GM23338 (cell line): Measurements from ENCODE around the gene C3orf70. TPM values are rescaled to one million over a fixed set of nuclear protein-coding genes. Genes with fewer than 3 reads are reported as not detected.

Experiments used
- ATAC-seq: fragments of 200-7000 bp; cut with Tn5 transposase; 3 replicates; pipeline ENCODE4 v1.9.1; 2020
- DNase-seq: peaks from one replicate; pipeline ENCODE4 v3.0.0-alpha.2; 2015; ENCODE audit warnings: low spot score
- H2AFZ ChIP-seq: fragments of 200-600 bp; sonication (generic); 2 replicates; pipeline ENCODE4 v1.8.0; 2016; ENCODE audit warnings: antibody characterized with exemption, mild to moderate bottlenecking, moderate library complexity
- H3F3A ChIP-seq: fragments of 200-600 bp; sonication (generic); replicated peaks from 2 replicates; pipeline ENCODE4 v1.8.0; 2017; ENCODE audit warnings: antibody characterized with exemption, mixed run types, low read depth
- H3K27ac ChIP-seq: fragments of 200-600 bp; sonication (generic); 2 replicates; pipeline ENCODE4 v1.6.1; 2016; ENCODE audit warnings: low read depth
- H3K27me3 ChIP-seq: fragments of 200-600 bp; sonication (generic); 2 replicates; pipeline ENCODE4 v1.8.0; 2016; ENCODE audit warnings: mild to moderate bottlenecking, mixed run types, moderate library complexity; ENCODE audit not compliant: insufficient read depth
- H3K36me3 ChIP-seq: fragments of 200-600 bp; sonication (generic); 2 replicates; pipeline ENCODE4 v1.8.0; 2016; ENCODE audit warnings: mild to moderate bottlenecking; ENCODE audit not compliant: insufficient read depth
- H3K4me1 ChIP-seq: fragments of 200-600 bp; sonication (generic); 2 replicates; pipeline ENCODE4 v1.8.0; 2016; ENCODE audit warnings: mild to moderate bottlenecking, moderate library complexity; ENCODE audit not compliant: insufficient read depth
- H3K4me2 ChIP-seq: fragments of 200-600 bp; sonication (generic); 2 replicates; pipeline ENCODE4 v1.7.1; 2017; ENCODE audit warnings: mixed run types
- H3K4me3 ChIP-seq: fragments of 200-600 bp; sonication (generic); 2 replicates; pipeline ENCODE4 v1.6.1; 2016; ENCODE audit warnings: mixed run types
- H3K79me2 ChIP-seq: fragments of 200-600 bp; sonication (generic); replicated peaks from 2 replicates; pipeline ENCODE4 v1.8.0; 2017; ENCODE audit warnings: mild to moderate bottlenecking; ENCODE audit not compliant: insufficient read depth
- H3K9me2 ChIP-seq: fragments of 200-600 bp; sonication (generic); 2 replicates; pipeline ENCODE4 v1.8.0; 2017; ENCODE audit not compliant: insufficient read depth
- H4K20me1 ChIP-seq: fragments of 200-600 bp; sonication (generic); replicated peaks from 2 replicates; pipeline ENCODE4 v1.8.0; 2017; ENCODE audit warnings: mild to moderate bottlenecking; ENCODE audit not compliant: insufficient read depth
- H3K27ac Mint-ChIP-seq: 2 replicates; pipeline ENCODE4 v1.8.0; 2020; ENCODE audit warnings: inconsistent platforms, mild to moderate bottlenecking, moderate library complexity, mixed read lengths
- H3K27me3 Mint-ChIP-seq: 3 replicates; pipeline ENCODE4 v1.8.0; 2022; ENCODE audit warnings: low read depth, mild to moderate bottlenecking, moderate library complexity, mixed read lengths, inconsistent platforms; ENCODE audit not compliant: insufficient read depth, poor library complexity
- H3K36me3 Mint-ChIP-seq: 3 replicates; pipeline ENCODE4 v1.8.0; 2021; ENCODE audit warnings: low read depth, mild to moderate bottlenecking, inconsistent platforms, moderate library complexity, mixed read lengths
- H3K4me1 Mint-ChIP-seq: 3 replicates; pipeline ENCODE4 v1.8.0; 2020; ENCODE audit warnings: mild to moderate bottlenecking, inconsistent platforms, mixed read lengths
- H3K4me3 Mint-ChIP-seq: 3 replicates; pipeline ENCODE4 v1.8.0; 2021; ENCODE audit warnings: moderate library complexity, mild to moderate bottlenecking, inconsistent platforms, mixed read lengths
- H3K9me3 Mint-ChIP-seq: 3 replicates; pipeline ENCODE4 v1.8.0; 2020; ENCODE audit warnings: moderate library complexity, mild to moderate bottlenecking, inconsistent platforms, mixed read lengths
- CTCF ChIP-seq, 2 experiments: fragments of 200-600 bp in 1 of 2; sonication (generic) in 1 of 2; conservative IDR thresholded peaks; 2 replicates each; pipeline versions ENCODE4 v1.5.1 to v1.6.1; 2016 to 2017; ENCODE audit warnings: antibody characterized with exemption in 2 of 2, low read depth in 2 of 2, mild to moderate bottlenecking in 2 of 2, moderate library complexity in 1 of 2
- EZH2phosphoT487 ChIP-seq: fragments of 200-600 bp; sonication (generic); IDR thresholded peaks from one replicate; pipeline ENCODE4 v1.8.1; 2018; ENCODE audit warnings: antibody characterized with exemption; ENCODE audit not compliant: unreplicated experiment
- JUNB ChIP-seq: IDR thresholded peaks from one replicate; pipeline ENCODE4 v1.6.1; 2016; ENCODE audit warnings: antibody characterized with exemption; ENCODE audit not compliant: unreplicated experiment
- ZNF331 ChIP-seq: fragments of 250-450 bp; sonication (Bioruptor Pico); IDR thresholded peaks from 2 replicates; pipeline ENCODE4 v1.5.0; 2020; ENCODE audit warnings: low read depth, mild to moderate bottlenecking, moderate library complexity
- ZNF462 ChIP-seq: fragments of 250-450 bp; sonication (Bioruptor Pico); IDR thresholded peaks from 2 replicates; pipeline ENCODE4 v1.5.0; 2020; ENCODE audit warnings: mild to moderate bottlenecking, moderate library complexity
- polyA plus RNA-seq: library from polyadenylated mRNA; unstranded; fragments of >200 nt; fragmentation: Nextera tagmentation; extraction: Ambion mirVana; gene quantifications from 2 replicates; pipeline ENCODE4 v1.2.1, GENCODE V29; 2016
- total RNA-seq: library from RNA; depleted of rRNA; stranded (reverse); fragments of >200 nt; shearing (Covaris generic); gene quantifications from 2 replicates; pipeline ENCODE4 v1.2.3, GENCODE V29; 2014

C3orf70 gene
- total and polyA plus RNA-seq, 2 experiments from 2014 or later: 0.45 to 1.5 TPM

GRCh38 chr3:185197068-185197467, 44.2 kb upstream of the C3orf70 start:
- Mint-ChIP-seq H3K27ac (no peak overlapping the region), H3K27me3 (peaks cover 1% of the 10 kb centered on the region), H3K4me1 (no peaks in the 10 kb centered on the region), H3K4me3 (no peak overlapping the region), H3K36me3 (no peaks in the 10 kb centered on the region), H3K9me3 (no peaks in the 10 kb centered on the region; the same call in 2 of the 3 replicates)
- DNase-seq (no peak), ATAC-seq (no peak)
- no peaks in the 10 kb centered on the region for H3K79me2 ChIP-seq
- no peak overlapping the region for H2AFZ ChIP-seq
- H3K27ac ChIP-seq: no peak overlapping the region
- H3K4me2 ChIP-seq: no peak overlapping the region
- no peaks in the 10 kb centered on the region for H3K27me3 ChIP-seq
- no peak overlapping the region for H3K4me3 ChIP-seq
- no peaks in the 10 kb centered on the region for H3K36me3 ChIP-seq
- H3F3A ChIP-seq: no peaks in the 10 kb centered on the region
- H3K4me1 ChIP-seq: no peaks in the 10 kb centered on the region
- no peaks in the 10 kb centered on the region for H4K20me1 ChIP-seq
- H3K9me2 ChIP-seq: 0 out of 2 replicates have a peak, but pooled peaks cover 2% of the 10 kb centered on the region
- TF ChIP-seq CTCF (conservative IDR thresholded peaks at IDR 0.05; ENCODE audit: low read depth in 2 of 2): no peak
- no peak for TF ChIP-seq EZH2phosphoT487
- no peak for TF ChIP-seq ZNF462 (CRISPR knock-in tag)
- TF ChIP-seq JUNB: no peak
- TF ChIP-seq ZNF331 (CRISPR knock-in tag): no peak
